Measurements from ENCODE around the gene CDK19.

DNA sequence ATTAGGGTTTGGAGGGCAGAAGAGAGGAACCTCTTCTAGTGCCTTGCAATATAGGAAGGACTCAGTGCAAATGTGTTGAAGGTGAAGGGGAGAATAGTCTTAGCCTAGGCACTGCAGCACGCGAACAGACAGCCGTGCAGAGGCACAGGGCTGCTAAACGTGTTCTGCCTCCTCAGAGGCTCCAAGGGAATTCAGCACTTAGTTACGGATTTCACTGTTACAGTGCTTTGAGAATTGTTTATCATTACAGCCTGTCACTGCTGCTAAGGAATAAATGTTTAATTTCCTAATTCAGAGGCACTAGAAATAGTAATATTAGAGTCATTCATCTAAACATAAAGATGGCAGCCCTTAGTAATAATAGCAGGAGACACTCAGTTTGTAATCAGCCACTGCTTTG is 222.5 kb downstream of the CDK19 start:
- TF ChIP-seq, protein P1, sequence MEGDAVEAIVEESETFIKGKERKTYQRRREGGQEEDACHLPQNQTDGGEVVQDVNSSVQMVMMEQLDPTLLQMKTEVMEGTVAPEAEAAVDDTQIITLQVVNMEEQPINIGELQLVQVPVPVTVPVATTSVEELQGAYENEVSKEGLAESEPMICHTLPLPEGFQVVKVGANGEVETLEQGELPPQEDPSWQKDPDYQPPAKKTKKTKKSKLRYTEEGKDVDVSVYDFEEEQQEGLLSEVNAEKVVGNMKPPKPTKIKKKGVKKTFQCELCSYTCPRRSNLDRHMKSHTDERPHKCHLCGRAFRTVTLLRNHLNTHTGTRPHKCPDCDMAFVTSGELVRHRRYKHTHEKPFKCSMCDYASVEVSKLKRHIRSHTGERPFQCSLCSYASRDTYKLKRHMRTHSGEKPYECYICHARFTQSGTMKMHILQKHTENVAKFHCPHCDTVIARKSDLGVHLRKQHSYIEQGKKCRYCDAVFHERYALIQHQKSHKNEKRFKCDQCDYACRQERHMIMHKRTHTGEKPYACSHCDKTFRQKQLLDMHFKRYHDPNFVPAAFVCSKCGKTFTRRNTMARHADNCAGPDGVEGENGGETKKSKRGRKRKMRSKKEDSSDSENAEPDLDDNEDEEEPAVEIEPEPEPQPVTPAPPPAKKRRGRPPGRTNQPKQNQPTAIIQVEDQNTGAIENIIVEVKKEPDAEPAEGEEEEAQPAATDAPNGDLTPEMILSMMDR (IDR thresholded peaks at IDR 0.05): no peak
- TF ChIP-seq EZH2phosphoT487 (IDR thresholded peaks at IDR 0.05; ENCODE audit: borderline replicate concordance, low read depth): no peak
- no peak for TF ChIP-seq RXRA (IDR thresholded peaks at IDR 0.05; ENCODE audit: borderline replicate concordance, low read depth)
- TF ChIP-seq, protein P2, sequence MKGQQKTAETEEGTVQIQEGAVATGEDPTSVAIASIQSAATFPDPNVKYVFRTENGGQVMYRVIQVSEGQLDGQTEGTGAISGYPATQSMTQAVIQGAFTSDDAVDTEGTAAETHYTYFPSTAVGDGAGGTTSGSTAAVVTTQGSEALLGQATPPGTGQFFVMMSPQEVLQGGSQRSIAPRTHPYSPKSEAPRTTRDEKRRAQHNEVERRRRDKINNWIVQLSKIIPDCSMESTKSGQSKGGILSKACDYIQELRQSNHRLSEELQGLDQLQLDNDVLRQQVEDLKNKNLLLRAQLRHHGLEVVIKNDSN (IDR thresholded peaks at IDR 0.05; ENCODE audit: borderline replicate concordance, low read depth): no peak
- TF ChIP-seq IRF3 (IDR thresholded peaks at IDR 0.05; ENCODE audit: low read depth, low read length): no peak
- TF ChIP-seq POLR2AphosphoS5 (IDR thresholded peaks at IDR 0.05; ENCODE audit: low read depth, low read length): no peak
- no peak for TF ChIP-seq FOXM1 (IDR thresholded peaks at IDR 0.05; ENCODE audit: low read depth)
- TF ChIP-seq NFIC (IDR thresholded peaks at IDR 0.05; ENCODE audit: borderline replicate concordance): no peak
- no peak for TF ChIP-seq RAD21 (IDR thresholded peaks at IDR 0.05; ENCODE audit: low read length)
- TF ChIP-seq REST (IDR thresholded peaks at IDR 0.05; ENCODE audit: low read depth, low read length): no peak
- no peak for TF ChIP-seq NRF1 (IDR thresholded peaks at IDR 0.05; ENCODE audit: low read depth, low read length)
- no peak for TF ChIP-seq MAX (IDR thresholded peaks at IDR 0.05; ENCODE audit: low read depth)
- TF ChIP-seq SIN3A (IDR thresholded peaks at IDR 0.05; ENCODE audit: borderline replicate concordance, low read depth, low read length): no peak
- no peak for TF ChIP-seq GABPA (IDR thresholded peaks at IDR 0.05; ENCODE audit: low read depth)

Measured in SK-N-SH (cell line).